ENCODE data around the gene BRINP1.

Gene BRINP1

GRCh38 chr9:119278171-119278570 is 91.1 kb downstream of the BRINP1 start:
- no peak for DNase-seq (ENCODE audit: low spot score)

DNA sequence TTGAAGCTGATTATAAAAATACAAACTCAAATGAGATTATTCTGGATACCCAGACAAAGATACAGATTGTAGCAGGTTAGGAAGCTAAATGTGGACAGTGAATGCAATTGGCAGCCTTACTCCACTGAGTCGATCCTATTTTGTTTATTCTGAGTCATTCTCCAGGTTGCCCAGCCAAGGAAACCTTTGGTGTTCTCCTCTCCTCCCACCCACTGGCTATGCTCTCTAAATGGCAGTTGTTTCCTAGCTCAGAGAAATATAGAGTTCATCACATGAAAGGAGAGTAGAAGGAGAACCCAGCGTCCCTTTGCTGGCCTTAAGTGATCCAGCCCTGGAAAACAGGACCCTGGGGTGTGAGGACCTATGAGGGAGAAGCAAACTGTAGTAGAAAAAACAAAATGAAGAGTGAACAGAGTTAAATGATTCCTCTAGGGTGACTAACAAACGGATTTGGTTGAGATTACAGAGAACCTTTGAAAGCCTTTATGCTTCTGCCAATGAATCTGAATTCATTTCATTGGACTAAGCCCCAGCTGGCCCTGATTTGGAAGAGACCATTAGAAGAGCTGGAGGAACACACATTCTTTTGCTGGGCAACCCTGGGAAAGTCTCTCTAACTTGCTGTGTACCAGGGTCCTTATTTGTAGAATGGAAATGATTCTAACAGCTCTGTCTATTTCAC is 95.1 kb downstream of the BRINP1 start:
- peak; percentile 51 for DNase-seq (ENCODE audit: low spot score)

DNA sequence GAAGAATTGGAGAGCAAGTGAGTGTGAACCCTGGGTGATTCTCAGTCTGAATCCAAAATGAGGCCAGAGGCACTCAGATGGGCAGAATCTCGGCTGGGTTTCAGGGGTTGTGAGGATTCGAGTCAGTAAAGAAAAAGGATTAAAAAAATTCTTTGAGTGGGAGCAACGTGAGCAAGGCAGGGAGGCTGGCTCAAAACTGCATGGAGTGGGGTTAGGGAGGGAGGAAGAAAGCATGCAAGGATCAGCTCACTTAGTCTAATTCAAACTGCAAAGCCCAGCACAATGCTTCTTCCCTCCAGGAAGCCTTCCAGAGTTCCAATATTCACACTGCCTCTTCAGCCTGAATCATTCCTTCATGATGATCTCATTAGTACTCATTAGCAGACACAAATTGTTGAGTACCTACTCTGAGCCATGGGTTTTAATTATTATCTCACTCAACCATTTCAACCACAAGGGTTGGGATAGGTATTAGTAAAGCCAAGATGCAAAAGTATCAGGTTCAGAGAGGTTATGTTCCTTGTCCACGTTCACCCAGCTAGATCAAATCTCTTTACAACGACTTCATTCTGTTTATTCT is 95.8 kb downstream of the BRINP1 start:
- DNase-seq (ENCODE audit: low spot score): no peak

DNA sequence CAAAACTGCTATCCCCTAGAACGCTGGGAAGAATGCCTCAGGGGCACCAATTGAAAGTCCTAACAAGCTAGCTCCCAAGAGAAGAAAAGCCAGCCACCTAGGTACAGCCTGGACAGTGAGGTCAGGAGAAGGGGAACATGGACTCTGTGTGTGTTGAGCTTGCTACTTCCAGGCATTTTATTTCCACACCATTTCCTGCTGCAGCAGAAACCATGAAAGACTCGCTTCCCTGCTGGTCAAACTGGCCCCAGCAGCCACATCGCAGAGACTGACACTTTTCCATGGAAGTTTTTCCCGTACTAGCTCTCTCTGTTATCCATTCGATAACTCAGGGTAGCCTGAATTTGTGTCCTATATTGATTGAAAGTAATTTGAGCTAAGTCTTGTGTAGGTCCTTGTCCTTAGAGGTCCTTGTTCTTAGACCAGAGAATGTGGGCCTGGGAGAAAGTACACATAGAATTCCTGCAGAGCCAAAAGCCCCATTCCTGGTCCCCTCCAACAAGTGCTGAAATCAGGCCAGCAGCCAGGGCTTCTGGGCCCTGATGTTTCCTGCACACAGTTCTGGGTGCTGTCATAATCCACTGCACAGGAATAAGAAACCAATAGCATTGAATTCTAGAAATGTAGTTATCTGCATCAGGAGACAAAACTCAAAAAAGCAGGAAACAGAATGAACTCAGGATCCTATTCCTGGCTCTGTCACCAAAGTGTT is 96.6 kb downstream of the BRINP1 start:
- DNase-seq (ENCODE audit: low spot score): no peak

DNA sequence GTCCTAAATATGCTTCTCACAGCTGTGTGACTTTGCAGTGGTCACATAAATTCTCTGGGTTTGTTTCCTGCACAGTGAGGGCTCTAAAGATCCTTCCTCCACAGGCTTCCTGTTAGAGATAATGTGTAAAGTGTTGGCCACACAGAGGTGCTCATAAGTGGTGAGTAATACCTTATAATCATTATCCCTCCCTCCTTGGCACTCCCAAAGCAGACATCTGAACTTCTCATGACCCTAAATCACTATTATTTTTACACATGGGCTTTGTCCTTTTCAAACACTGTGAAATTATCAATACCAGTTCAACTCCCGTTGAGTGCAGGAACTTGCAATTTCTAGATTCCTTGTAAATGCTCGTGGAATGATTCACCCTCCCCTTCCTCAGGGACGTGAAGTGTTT is 100.2 kb downstream of the BRINP1 start:
- no peak for DNase-seq (ENCODE audit: low spot score)

GRCh38 chr9:119264165-119264564 is 105.1 kb downstream of the BRINP1 start:
- DNase-seq (ENCODE audit: low spot score): no peak

DNA sequence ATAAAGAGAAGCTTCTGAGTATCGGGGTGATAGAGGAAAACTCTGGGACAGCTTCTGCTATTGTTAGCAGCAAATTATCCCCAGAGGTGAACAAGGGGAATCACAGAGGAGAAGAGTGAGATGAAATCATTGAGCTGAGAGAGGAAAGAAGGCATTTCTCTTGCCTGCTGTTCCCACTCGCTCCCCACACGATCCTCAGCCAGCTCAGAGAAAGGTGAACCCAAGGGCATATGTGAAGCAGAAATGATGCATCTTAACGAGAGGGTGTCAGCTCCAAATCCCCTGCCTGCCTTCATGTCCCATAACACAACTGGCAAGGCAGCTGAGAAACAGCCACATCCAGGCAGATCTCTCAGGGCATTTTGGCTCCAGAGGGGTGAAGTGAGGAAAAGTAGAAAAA is 111.6 kb downstream of the BRINP1 start:
- DNase-seq (ENCODE audit: low spot score): no peak

DNA sequence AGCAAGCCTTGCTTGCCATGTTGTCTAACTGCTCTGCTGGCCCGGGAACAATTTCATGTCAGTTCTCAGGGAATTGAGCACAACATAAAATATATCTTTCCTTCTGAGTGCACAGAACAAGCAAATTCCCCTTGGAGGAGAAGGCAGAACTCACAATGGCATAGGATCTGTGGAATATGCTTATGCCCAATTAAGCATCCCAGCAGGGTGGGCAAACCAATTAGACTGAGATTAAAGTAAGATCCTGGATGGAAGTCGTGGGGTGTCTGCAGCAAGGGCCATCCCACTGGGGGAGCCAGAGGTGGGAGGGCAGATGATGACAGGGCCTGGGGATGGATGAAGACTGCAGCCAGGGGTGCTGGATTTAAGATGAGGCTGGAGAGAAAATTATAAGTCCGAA is 114.1 kb downstream of the BRINP1 start:
- DNase-seq (ENCODE audit: low spot score): no peak

DNA sequence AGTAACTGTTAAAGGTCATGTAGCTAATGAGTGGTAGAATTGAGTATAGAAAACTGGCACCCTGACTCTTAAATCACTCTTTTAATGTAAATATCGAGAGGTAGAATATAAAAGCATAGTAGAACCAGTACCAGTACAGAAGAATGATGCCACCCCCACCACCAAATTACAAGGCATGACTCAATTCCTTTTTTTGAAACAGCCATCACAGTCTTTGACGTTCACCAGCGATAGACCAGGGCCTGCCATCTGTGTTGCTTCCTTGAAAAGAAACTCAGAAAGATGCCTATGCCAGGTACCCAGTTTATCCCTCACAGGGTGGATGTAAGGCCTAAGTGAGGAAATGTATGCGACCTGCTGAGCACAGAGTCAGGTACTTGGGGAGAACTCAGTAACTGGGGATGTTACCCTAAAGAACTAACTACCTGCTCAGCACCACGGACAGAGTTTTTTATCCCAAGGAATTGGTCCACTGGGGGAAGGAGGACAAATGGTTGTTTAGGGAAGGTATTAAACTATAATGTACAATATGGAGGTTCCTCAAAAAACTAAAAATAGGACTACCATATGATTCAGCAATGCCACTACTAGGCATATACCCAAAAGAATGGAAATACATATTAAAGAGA is 116.5 kb downstream of the BRINP1 start:
- DNase-seq (ENCODE audit: low spot score): no peak

DNA sequence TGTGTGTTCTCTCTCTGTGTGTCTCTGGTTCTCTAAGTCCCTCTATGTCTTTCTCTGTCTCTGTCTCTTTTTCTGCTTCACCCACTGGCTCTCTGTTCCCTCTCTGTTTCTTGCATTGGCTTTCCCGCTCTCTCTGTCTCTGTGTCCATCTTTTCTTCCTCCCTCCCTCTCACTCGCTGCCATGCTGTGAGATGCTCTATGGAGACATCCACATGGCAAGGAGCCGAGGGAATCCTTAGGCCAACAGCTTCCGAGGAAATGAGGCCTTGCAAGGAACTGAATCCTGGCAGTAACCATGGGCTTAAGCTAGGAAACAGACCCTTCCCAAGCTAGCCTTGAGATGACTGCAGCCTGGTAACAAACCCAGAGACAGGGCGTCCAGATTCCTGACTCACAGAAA is 117.3 kb downstream of the BRINP1 start:
- DNase-seq (ENCODE audit: low spot score): no peak

DNA sequence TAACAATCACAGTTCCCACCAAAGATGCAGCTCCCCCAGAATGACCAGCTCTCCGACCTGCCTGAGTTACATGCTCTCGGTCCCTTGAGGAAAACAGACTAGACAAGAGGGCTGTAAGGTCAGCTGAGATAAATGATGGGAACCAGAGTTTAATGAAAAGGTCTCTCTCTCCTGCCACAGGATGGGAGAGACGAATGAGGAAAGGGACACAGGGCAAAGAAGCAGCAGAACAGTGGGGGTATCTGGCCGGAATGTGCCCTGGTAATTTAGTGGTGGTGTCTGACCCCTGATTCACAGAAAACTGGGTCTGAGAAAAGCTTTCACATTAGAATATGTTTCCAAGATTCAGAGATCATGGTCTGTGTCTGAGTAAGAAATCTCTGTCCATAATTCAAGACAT is 118.5 kb downstream of the BRINP1 start:
- no peak for DNase-seq (ENCODE audit: low spot score)

- no peak for DNase-seq (ENCODE audit: low spot score)
Observed at GRCh38 chr9:119240546-119240945, 128.7 kb downstream of the BRINP1 start.

DNA sequence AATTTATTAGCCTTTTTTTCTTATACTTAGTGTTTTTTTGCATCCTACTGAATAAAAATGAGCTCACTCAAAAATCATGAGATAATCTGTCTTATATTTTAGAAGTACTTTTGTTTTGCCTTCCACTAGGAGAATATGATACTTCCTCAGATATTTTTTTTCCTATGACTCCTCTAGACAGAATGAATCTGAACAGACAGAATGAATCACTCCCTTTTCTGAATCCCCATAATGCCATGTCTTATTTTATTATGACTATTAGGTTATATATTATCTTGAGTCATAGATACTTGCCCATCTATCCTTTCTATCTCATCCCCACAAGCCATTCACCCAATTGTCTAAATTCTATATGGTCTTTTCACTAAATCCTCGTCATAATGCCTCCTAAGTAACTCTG is 134.6 kb downstream of the BRINP1 start:
- DNase-seq (ENCODE audit: low spot score): no peak

GRCh38 chr9:119227422-119227821 is 141.8 kb downstream of the BRINP1 start:
- DNase-seq (ENCODE audit: low spot score): no peak

- DNase-seq (ENCODE audit: low spot score): no peak
Observed at GRCh38 chr9:119224431-119224830, 144.8 kb downstream of the BRINP1 start.

DNA sequence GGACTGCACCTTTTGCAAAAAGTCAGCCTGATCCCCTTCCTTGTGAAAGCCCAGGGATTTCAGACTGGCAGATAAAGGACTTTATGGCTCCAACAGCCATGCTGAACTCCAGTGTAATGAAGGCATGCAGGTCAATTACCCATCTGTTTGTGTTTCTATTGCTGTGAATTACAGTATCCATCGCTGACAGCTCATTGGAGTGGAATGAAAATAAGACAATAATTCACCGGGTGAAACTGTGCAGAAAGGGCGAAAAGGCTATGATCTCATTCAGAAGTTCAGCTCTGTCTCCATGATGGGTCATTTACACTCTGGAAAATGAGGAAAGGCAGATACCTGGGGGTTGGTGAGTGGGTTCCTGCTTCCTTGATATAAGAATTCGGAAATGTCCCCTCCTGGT is 148.0 kb downstream of the BRINP1 start:
- DNase-seq (ENCODE audit: low spot score): no peak

DNA sequence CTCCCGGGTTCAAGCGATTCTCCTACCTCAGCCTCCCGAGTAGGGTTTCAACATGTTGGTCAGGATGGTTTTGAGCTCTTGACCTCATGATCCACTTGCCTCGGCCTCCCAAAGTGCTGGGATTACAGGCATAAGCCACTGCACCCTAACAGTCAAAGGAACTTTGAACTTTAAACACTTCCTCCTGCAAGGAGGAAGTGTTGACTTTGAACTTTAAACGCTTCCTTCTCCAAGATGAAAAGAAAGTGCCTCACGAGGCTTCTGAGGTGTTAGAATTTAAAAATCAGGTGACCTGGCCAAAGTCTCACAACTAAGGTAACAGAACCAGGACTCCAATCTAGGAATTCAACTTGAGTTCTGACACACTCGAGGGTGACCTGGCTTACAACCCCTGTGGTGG is 150.9 kb downstream of the BRINP1 start:
- DNase-seq (ENCODE audit: low spot score): no peak

- DNase-seq (ENCODE audit: low spot score): peak; percentile 39
Observed at GRCh38 chr9:119216651-119217331, 152.4 kb downstream of the BRINP1 start.

- DNase-seq (ENCODE audit: low spot score): no peak
Observed at GRCh38 chr9:119215651-119216050, 153.6 kb downstream of the BRINP1 start.

DNA sequence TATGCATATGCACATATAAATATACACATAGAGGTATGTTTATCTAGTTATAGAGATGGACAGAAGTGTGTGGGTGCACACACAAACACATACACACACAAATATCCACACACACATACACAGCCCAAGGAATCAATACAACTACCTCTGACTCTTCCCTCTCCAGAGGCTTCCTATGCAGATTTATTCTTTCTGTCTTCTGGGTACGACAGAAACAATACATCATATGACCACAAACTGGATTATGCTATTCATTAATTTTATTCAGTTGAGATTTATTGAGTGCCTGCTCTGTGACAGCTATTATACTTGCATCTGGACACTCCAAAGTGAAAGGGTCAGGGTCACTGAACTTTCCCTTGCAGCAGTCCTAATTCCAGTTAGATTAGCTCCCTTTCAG is 155.8 kb downstream of the BRINP1 start:
- DNase-seq (ENCODE audit: low spot score): no peak

DNA sequence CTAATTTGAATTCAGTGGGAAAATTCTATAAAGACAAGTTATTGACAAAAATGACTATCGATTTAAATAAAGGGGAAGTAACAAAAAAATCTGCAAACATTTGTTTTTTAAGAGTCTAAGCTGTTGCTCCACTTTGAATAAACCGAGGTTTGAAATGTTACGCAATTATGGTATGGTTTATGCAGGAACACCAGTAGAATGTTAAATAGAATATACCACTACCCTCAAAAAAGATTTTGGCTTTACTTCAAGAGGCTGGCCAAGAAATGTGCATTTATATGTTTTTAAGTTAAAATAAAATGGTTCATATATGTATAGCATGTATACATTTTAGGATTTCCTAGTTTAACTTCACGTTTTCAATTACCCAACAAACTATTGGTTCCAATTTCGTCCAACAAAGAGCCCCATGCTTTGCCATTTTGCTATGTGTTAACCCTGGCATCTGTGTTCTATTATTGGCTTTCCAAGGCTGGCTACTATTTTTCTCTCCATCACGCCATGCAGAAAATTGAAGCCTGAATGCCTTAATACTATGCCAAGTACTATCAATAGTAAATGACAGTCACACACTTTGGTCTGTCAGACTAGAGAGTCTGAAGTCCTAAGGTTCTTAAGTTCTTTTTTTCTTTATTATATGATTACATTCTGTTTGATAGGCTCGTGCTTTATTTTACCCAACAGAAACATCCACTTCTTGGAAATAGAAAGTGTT is 171.2 kb downstream of the BRINP1 start:
- no peak for DNase-seq (ENCODE audit: low spot score)

GRCh38 chr9:119195521-119195920 is 173.7 kb downstream of the BRINP1 start:
- DNase-seq (ENCODE audit: low spot score): no peak
